Right kidney (tissue), 1 donor: ENCODE results near the gene FMNL2.

ENCODE experiments used
- DNase-seq: peaks from one replicate; pipeline ENCODE4 v3.0.0-alpha.2; 2016

Gene FMNL2

DNA sequence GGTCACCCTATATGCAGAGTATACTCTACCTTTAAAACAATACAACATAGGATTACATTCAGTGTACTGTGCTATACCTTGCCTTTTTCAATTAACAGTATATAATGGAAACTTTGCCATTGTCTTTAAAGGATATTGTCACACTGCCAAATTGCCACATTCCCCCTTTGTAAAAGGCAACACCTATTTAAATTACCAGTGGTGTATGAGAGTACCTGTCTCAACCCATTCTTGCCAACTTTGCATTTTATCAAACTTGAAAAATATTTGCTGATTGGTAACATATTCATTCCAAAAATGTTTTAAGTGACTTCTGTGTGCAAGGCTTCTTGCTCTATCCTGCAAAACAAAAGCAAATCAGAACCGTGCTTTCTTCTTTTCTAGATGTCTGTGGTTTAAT lies 92.9 kb downstream of the FMNL2 start:
- DNase-seq: no peak

DNA sequence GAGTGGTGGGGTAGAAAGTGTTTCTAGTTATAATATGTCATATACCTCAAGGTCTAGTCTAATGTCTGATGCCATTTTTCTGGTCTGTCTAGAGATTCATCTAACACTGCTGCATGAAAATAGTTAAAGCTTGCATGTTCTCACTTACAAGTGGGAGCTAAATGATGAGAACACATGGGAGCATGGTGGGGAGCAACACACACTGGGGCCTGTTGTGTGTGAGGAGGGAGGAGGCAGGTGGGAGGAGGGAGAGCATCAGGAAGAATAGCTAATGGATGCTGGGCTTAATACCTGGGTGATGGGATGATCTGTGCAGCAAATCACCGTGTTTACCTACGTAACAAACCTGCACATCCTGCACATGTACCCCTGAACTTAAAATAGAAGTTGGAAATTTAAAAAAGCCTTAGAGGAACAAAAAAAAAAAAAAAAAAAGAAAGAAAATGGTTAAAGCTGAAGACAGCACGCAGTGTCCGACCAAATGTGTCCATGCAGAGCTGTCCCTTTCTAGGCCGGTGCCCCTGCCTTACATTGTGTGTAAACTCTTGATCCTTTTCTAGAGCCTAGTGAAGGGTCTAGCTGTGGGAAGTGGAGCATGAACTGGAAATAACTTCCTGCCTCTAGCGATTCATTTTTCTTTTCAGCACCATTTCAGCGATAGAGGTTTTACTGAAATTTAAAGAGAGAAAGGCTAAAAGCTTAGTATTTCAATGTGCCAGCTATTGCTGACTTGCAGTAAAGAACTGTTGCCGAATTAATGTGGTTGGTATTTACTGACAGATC lies 94.0 kb downstream of the FMNL2 start:
- DNase-seq: no peak

DNA sequence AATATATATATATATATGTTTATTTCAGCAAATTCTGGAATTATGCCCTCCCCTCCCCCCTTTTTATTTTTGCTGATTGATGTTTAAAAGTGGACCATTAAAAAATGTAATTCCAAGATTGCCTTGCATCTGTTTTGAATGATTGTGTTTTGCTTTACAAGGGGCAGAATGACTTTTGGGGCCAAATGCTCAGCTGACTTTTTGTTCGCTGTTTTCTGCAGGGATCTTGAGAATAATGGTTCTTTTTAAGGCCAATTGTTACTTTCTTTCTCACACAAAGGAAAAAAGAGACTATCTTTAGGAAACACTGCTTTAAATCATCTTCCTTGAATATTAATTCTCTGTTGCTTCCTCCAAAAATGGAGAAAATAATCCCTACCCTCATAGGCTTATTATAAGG lies 95.9 kb downstream of the FMNL2 start:
- DNase-seq: no peak

DNA sequence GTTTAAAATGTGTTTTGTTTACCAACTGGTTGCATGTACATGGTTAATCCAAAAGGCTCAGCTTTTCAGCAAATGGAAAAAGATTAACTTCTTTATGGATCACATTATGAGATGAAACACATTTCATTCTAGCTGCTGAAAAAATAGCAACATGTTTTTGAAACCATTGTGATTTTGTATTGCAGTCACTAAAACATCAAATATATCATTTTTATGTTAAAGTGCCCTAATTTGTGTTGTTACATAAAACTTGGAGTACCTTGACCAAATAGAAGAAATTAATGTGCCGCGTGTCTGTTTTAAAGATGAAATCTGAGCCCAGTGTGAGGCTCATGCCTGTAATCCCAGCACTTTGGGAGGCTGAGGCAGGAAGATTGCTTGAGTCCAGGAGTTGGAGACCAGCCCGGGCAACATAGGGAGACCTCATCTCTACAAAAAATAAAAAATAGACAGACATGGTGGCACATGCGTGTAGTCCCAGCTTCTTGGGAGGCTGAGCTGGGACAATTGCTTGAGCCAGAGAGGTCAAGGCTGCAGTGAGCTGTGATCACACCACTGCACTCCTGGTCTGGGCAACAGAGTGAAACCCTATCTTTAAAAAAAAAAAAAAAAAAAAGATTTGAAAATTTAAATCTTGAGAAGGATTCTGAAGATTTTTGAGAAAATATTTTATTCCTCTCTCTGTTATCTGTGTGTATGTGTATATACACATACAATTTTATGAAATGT lies 96.6 kb downstream of the FMNL2 start:
- no peak for DNase-seq

DNA sequence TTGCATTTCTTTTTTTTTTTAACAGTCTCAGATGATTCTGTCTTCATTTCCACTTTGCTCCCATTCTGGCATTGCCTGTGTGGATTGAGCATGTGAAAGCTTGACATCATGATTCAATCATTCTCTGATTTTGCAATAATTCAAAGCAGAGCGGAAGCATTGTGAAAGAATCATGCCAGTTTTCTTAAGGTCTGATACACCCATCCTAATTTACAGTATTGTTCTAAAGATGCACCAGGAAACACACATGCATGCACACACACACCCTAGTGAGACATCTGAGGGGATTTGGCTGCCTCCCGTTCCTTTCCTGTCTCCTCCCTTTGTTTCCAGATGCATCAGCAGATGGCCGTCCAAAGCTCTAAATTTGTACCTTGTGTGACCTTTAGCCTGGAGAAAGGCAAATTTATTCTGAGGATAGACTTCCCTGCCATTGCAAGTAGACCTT lies 97.3 kb downstream of the FMNL2 start:
- no peak for DNase-seq

DNA sequence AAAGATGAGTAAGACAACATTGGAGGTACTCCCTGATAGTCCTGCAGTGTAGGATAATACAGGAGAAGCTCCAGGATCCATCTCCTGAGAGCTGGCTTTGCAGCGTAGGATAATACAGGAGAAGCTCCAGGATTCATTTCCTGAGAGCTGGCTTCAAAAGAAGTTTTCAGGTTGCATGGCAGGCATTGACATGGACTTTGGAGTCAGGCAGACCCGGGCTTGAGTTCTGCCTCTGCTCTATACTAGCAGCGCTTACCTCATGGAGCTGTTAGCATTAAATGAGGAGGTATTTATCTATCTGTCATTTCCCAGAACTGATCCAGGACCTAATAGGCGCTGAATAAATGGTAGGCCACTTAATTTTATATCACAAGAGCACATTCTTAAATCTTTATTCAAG lies 97.8 kb downstream of the FMNL2 start:
- DNase-seq: no peak

DNA sequence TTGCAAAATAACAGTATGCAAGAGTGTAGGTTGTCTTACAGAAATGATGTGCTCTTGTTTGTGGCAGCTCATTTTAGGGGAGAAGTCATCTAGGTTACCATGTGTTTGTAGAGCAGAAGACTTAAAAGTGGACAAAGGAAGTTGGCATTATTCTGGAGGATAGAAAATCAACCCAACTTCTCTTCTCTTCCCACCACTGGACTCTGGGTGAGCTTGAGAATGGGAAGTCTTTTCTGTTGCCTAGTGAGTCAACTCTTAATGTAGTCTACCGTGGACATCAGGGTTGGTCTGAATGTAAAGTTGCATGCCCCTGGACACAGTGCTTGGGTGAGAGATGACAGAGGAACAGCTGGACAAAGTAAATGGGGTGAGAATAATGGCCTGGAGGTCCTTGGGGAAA lies 98.3 kb downstream of the FMNL2 start:
- no peak for DNase-seq

DNA sequence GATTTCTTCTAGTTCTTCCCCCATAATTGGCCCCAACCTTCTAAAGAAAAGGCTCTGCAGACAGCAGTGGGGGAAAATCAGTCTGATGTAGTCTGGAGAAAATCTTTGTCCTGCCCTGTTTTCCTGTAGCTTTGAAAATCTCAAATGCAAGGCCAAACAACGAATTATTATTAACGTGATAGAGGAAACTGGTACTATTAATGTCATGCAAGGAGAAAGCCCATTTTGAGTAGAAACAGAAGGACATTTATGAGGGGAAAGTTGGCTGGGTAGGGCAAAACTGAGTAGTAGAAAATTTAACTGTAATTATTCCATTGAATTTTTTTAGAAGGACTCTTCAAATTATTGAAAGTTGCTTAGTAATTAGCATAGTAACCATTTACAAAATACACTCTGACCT lies 98.8 kb downstream of the FMNL2 start:
- DNase-seq: no peak

DNA sequence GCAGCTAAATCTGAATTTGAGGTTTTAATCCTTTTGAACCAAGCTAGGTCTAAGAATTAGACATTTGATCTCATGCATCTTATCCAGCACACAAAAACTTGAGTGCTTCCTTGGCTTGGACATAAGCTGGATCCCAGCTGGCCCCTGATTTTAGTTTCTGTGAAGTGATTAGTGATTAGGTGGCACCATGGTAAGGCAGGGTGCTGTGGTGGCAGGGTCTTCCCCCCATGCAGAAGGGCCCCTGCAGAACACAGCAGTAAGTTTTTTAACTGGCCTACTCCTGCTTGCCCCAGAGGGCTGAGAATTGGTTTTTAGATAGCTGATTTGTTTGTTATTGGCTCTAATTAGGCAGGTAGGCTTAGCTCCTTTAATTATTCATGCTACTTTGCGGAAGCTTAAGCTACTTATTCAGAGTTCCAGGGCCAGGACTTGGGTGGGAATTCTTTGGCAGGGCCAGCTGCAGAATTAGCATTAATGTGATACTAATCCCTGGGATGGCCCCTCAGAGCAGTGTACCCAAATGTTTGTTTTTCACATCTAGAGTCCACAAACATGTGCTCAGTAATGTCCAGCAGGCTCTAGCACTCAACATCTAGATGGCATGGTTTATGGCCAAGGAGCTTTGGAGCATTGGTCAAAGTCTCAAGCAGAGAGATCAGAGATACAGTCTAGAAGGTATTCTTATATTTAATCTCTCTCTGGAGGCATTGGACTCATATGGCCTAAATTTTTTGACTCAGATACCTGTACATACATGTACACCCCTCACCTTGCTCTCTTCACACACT lies 99.6 kb downstream of the FMNL2 start:
- DNase-seq: no peak

DNA sequence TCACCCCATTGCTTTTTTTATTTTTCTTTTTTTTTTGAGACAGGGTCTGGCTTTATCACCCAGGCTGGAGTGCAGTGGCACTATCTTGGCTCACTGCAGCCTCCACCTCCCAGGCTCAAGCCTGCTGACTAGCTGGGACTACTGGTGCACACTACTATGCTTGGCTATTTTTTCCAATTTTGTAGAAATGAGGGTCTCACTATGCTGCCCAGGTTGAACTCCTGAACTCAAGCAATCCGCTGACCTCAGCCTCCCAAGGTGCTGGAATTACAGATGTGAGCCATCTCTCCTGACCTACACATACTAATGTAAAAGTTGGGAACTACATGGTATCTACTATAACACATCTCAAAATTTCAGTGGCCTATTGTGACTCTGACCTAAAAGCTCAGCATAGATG lies 101.2 kb downstream of the FMNL2 start:
- DNase-seq: no peak

DNA sequence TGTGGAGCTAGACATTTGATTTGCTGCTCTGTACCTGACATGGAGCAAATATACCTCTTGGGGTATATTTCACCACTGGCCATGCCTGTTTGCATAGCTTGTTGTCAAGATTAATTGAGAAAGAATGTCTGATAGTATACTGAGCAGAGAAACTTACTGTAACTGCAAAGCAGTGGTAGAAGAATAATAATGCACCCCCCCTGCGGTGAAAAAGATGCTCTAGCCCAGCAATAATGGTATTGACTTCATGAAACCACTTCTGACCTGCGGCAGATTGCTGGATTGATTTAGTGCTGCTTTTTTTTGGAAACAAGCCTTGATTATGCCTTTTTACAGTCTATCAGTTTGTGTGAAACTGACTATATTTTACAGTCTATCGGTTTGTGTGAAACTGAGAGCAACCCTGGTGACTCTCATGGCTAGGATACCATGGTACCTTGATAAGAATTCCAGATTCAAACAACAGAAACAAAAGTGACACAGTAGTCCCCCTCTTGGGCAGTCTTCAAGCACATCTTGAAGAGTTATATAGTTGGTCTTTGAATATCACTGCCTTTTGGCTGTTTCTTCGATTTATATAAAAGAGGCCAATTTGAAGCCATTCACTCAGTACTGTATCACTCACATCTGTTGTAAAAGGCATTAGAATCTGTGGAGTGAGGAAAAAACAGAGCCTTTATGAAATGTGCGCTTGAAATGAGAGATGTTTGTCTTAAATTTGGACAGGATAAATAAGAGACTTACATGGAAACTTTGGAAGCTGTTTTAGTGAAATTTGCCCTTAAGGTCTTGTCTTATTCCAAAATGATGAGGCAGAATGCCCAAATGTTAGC lies 102.5 kb downstream of the FMNL2 start:
- no peak for DNase-seq

DNA sequence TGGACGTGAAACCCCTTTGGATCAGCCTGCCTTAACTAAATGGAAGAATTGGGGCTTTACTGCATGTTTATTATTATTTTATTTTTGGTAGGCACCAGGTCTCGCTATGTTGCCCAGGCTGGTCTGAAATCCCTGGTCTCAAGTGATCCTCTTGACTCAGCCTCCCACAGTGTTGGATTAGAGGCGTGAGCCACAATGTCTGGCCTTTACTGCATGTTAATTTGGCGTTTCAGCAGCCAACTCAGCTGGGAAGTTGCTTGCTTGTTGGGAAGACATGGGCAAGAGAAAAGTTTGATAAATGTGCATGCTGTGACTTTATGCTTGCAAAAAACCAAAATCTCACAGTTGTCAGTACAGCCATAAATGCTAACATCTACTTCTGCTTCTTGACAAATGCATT lies 105.1 kb downstream of the FMNL2 start:
- no peak for DNase-seq

DNA sequence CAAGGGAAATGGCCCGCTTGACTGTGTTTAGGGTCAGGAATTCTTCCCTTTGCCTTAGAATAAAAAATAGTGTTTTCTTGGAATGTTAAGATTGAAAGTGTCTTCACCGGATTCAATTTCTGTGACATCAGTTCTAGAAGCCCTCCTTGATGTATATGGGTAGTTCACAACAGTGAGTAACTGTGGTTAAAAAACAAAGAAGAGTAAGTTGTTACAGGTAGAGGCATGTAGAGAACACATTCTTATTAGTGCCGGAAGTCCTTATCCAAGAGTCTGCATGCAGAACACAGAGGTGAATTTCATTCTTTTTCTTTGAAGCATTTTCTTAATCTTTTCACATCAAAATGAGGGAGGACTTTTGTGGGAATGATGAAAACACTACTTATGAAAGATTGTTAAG lies 105.5 kb downstream of the FMNL2 start:
- DNase-seq: no peak

DNA sequence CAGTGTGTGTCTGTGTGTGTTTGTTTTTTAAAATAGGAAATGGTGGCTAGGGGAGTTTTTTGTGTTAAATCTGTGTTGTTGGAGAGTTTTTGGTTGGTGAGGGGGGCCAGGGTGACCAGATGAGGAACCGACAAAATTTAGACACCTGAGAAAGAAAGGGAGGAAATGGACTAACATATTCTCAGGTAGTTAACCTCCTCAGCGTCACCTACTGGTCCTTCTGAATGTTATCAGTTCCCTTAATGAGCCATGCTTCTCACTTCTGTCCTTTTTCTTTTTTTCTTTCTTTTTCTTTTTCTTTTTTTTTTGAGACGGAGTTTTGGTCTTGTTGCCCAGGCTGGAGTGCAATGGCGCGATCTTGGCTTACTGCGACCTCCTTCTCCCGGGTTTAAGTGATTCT lies 107.0 kb downstream of the FMNL2 start:
- DNase-seq: no peak

DNA sequence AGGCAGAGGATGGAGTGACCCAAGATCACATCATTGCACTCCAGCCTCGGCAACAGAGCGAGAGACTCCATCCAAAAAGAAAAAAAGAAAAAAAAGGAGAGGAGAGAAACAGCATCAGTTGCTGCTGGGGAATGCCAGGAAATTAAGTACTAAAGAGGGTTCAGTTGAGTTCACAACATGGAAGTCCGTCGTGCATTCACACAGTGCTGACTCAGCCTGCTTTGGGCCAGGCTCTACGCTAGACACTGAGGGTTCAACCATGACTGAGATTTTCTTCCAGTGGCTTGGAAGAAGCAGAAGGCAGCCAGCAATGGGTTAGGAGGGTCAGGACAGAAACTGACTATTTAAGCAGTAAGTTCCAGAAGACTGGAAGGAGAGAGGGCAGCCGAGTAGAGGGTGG lies 108.8 kb downstream of the FMNL2 start:
- DNase-seq: no peak

DNA sequence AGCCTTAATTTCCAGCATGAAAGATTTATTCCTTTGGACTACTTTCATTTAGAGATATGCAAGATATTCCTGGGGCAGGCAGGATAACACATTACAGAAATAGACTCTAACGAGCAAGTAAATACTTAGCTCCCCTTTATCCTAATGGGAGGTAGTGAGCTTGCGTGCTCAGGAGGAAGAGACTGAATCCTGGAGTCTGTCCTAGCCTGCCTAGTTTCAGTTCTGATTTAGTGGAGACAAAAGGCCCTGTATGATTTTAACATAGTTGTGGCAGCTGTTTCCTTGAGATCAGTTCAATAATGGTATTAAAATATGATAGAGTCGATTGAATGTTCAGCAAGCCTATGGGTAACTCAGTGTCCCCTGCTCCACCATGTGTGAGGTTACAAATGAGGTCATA lies 109.5 kb downstream of the FMNL2 start:
- no peak for DNase-seq

DNA sequence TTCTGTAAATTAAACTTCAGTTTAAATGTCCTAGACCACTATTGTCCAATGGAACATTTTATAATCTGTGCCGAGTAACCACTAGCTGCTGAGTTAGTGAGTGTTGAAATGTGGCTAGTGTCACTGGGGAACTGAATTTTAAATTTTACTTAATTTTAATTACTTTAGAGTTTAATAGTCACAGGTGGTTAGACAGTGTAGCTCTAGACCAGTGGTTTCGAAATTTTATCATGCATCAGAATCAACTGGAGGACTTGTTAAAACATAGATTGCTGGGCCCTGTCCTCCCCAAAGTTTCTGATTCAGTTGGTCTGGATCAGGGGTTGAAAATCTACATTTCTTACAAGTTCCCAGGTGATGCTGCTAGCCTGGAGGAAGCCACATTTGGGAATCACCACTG lies 110.4 kb downstream of the FMNL2 start:
- DNase-seq: no peak

DNA sequence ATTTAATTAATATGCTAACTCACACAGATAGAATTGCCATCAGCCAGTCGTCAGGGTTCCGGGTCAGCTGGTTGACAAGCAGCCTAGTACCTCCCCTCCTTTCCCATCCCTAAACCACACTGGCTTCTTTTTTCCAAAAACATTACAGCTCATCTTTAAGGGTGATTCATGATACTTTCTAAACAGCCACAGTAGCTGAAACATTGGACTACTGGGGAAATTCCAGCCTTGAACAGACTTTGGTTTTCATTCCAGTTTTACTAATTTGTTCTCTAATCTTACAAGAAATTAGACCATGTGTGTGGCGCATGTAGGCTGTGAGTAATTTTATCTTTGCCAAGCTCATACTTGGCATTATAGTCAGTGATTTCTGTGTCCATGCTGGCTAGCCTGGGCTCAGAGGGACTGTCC lies 110.8 kb downstream of the FMNL2 start:
- no peak for DNase-seq

DNA sequence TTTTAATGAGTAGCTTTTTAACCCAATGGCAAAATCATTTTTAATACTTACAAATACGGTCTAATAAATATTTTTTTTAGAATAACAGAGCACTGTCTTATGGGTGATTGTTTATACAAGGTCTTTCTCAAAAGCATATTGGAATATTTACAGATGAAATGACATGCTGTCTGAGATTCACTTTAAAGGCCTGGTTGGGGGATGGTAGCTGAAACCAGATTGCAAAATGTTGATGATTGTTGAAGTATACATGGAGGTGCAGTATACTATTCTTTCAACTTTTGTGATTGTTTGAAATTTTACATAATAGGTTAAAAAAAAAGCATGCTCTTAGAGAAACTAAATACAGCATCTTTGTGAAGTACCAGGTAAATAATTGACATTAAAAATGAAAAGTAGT lies 111.2 kb downstream of the FMNL2 start:
- DNase-seq: no peak

DNA sequence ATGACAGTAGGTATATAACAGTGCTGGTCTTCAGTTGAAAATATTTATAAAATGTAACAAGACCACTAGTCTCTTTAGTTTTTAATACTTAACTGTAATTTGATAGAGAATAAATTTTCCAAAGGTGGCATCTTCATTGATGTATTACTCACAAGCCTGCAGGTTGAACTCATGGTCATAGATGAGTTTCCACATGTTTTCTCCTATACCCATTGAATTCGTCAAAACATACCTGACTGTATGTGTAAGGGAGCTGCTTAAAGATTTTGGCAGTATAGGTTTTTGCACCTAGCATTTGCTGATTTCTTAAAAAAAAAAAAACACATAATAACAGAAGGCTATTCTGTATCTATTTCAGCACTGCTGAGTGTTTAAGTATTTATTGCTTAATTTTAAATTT lies 112.9 kb downstream of the FMNL2 start:
- DNase-seq: no peak

DNA sequence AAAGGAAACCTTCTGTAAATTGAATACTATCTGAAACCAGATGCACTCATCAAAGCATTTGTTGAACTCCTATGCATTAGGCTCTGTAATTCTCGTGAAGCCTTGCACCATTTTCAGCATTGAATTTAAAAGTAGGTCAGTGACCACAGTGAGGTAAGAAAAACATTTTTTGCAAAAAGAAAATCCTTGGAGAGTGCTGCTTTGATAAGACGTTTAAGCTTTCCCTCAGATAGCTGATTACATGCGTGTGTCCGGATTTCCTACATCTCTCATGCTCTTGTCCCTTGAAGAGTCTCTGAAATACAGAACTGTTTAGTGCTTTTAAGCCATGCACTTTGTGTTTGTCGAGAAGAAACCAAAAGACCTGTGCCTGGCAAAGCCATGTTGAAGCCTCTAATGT lies 113.6 kb downstream of the FMNL2 start:
- no peak for DNase-seq

DNA sequence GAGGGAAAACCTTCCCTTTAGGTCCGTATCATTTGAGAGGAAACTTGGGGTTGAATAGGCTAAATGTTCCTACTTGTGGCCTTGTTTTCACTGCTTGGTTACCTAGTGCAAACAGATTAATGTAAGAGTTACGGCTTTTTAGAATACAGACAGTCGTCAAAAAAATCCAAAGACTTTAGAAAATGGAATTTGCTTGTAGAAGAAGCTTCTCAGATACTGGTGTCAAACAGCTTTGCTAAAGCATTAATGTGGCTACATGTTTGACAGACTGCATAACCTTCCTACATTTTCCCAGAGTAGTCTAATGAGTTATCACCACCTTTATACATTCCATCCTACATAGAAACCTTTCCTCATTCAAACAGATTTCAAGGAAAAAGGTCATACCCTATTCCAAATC lies 114.6 kb downstream of the FMNL2 start:
- no peak for DNase-seq
